NCI-H526 treated with DMSO at 0.1 percent for 48 hours (cell line): ENCODE data around the gene SPATS2L.
"Not testable (repeated sequence)": the region's sequence is repeated elsewhere in the genome, so short reads cannot be mapped to it uniquely, and the experiment has no call there.

Source experiments
- DNase-seq: peaks from one replicate; lab custom pipeline; 2025; lab: John Stamatoyannopoulos, UW

Gene SPATS2L

GRCh38 chr2:200320344-200320743 is 13.9 kb downstream of the SPATS2L start:
- peak; percentile 40 for DNase-seq

GRCh38 chr2:200320991-200321390 is 14.5 kb downstream of the SPATS2L start:
- DNase-seq: peak; percentile 30

GRCh38 chr2:200321780-200322534 is 15.5 kb downstream of the SPATS2L start:
- DNase-seq: no peak

- peak; percentile 32 for DNase-seq
Observed at GRCh38 chr2:200322607-200323006, 16.1 kb downstream of the SPATS2L start.

- no peak for DNase-seq
Observed at GRCh38 chr2:200324362-200324761, 17.9 kb downstream of the SPATS2L start.

- no peak for DNase-seq
Observed at GRCh38 chr2:200329384-200329783, 22.9 kb downstream of the SPATS2L start.

- no peak for DNase-seq
Observed at GRCh38 chr2:200329798-200330197, 23.3 kb downstream of the SPATS2L start.

- no peak for DNase-seq
Observed at GRCh38 chr2:200330351-200331060, 24.0 kb downstream of the SPATS2L start.

GRCh38 chr2:200331061-200331400 is 24.5 kb downstream of the SPATS2L start:
- DNase-seq: no peak

GRCh38 chr2:200335657-200336056 is 29.2 kb downstream of the SPATS2L start:
- no peak for DNase-seq

- DNase-seq: no peak
Observed at GRCh38 chr2:200336980-200337615, 30.6 kb downstream of the SPATS2L start.

- DNase-seq: no peak
Observed at GRCh38 chr2:200337621-200338020, 31.1 kb downstream of the SPATS2L start.

- DNase-seq: no peak
Observed at GRCh38 chr2:200338692-200339091, 32.2 kb downstream of the SPATS2L start.

- DNase-seq: no peak
Observed at GRCh38 chr2:200340508-200341224, 34.2 kb downstream of the SPATS2L start.

- no peak for DNase-seq
Observed at GRCh38 chr2:200341376-200341775, 34.9 kb downstream of the SPATS2L start.

GRCh38 chr2:200342235-200342634 is 35.7 kb downstream of the SPATS2L start:
- no peak for DNase-seq

GRCh38 chr2:200342654-200343053 is 36.2 kb downstream of the SPATS2L start:
- DNase-seq: no peak

- not testable (repeated sequence) for DNase-seq
Observed at GRCh38 chr2:200344202-200344601, 37.7 kb downstream of the SPATS2L start.

- DNase-seq: no peak
Observed at GRCh38 chr2:200345975-200346374, 39.5 kb downstream of the SPATS2L start.

GRCh38 chr2:200347301-200347700 is 40.8 kb downstream of the SPATS2L start:
- no peak for DNase-seq

GRCh38 chr2:200348897-200349563 is 42.5 kb downstream of the SPATS2L start:
- DNase-seq: no peak

GRCh38 chr2:200349868-200350267 is 43.4 kb downstream of the SPATS2L start:
- no peak for DNase-seq
